GM12801 (cell line): Measurements from ENCODE around the gene BLOC1S1.

Experiments
- TF ChIP-seq, protein P1 (sequence below): IDR thresholded peaks from one replicate; pipeline ENCODE4 v1.5.1; 2011; ENCODE audit warnings: control low read depth; ENCODE audit not compliant: insufficient read length; ENCODE audit errors: extremely low read depth

The BLOC1S1 gene

GRCh38 chr12:55679691-55680090, 36.2 kb upstream of the BLOC1S1 start:
- TF ChIP-seq, protein P1, sequence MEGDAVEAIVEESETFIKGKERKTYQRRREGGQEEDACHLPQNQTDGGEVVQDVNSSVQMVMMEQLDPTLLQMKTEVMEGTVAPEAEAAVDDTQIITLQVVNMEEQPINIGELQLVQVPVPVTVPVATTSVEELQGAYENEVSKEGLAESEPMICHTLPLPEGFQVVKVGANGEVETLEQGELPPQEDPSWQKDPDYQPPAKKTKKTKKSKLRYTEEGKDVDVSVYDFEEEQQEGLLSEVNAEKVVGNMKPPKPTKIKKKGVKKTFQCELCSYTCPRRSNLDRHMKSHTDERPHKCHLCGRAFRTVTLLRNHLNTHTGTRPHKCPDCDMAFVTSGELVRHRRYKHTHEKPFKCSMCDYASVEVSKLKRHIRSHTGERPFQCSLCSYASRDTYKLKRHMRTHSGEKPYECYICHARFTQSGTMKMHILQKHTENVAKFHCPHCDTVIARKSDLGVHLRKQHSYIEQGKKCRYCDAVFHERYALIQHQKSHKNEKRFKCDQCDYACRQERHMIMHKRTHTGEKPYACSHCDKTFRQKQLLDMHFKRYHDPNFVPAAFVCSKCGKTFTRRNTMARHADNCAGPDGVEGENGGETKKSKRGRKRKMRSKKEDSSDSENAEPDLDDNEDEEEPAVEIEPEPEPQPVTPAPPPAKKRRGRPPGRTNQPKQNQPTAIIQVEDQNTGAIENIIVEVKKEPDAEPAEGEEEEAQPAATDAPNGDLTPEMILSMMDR, result no peak

DNA sequence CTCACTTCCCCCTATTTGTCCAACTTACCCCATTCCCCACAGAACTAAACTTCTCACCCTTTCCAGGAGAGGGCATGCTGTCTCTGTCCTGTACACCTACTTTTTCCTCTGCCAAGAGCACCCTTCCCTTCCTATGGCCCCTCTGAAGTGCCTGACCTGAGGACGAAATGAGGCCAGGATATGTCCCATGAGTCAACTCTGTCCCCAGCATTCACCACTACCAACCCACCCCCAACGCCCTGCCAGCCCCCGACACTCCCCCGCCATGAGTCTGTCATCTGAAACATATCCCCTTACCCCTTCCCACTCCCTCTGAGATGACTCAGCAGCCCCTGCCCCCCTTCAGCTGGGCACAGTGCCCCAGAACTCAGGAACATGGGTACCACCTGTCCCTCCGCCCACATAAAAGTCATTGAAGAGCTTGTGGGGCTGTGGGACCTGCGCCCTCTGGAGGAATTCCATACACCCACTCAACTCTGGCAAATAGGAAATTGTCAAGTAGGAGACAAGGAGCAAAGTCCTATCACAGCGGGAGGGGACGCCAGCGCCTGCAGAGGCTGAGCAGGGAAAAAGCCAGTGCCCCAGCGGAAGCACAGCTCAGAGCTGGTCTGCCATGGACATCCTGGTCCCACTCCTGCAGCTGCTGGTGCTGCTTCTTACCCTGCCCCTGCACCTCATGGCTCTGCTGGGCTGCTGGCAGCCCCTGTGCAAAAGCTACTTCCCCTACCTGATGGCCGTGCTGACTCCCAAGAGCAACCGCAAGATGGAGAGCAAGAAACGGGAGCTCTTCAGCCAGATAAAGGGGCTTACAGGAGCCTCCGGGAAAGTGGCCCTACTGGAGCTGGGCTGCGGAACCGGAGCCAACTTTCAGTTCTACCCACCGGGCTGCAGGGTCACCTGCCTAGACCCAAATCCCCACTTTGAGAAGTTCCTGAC, 34.4 kb upstream of the BLOC1S1 start:
- TF ChIP-seq, protein P1, result no peak

DNA sequence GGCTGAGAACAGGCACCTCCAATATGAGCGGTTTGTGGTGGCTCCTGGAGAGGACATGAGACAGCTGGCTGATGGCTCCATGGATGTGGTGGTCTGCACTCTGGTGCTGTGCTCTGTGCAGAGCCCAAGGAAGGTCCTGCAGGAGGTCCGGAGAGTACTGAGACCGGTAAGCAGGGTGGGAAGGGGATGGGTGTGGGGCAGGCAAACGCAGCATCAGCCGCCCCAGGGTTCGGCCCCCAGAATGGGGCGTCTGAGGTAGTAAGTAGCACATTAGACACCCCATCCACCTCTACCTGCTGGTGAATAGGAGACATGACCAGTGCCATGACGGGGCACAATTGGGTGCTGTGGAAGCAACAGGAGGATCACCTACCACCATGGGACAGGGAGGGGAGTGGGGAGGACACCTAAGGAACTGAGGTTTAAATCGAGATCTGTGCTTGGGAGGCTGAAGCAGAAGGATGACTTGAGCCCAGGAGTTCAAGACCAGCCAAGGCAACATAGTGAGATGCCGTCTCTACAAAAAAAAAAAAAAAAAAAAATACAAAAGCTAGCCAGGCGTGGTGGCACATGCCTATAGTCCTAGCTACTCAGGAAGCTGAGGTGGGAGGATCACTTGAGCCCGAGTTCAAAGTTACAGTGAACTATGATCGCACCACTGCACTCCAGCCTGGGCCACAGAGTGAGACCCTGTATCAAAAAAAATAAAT, 33.6 kb upstream of the BLOC1S1 start:
- TF ChIP-seq, protein P1, result no peak

DNA sequence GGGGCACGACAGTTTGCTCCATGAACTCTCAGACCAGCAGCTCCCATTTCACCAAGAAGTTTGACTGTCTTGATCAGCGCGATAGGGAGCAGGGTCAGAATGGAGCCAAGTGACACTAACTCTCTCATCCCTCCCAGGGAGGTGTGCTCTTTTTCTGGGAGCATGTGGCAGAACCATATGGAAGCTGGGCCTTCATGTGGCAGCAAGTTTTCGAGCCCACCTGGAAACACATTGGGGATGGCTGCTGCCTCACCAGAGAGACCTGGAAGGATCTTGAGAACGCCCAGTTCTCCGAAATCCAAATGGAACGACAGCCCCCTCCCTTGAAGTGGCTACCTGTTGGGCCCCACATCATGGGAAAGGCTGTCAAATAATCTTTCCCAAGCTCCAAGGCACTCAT, 32.2 kb upstream of the BLOC1S1 start:
- TF ChIP-seq, protein P1, result no peak

DNA sequence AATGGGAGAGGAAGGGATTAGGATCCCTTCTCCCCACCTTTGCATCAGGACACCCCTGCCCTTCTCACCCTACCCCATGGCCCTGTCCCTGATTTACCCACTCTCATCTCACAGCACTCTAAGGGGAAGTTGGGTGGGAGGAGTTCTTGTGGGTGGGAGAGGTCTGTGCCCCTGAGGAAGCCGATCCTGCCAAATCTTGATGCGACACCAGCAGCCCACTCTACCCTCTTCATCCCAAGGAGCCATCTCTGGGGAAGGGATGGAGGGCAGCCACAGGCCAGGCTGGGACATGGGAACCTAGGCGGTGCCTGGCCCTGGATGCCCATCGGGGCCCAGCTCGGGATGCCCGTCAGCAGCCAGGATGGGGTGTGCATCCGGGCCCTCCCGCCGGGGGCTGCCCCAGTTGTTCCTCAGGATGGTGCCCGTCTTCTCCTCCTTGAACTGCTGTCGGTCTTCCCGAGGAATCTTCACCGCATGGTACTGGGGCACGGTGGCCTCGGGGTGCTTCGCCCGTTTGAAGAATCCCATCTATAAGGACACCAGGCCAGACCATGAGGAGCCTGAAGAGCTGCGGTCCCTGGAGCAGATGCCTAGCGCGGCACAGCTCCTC, 31.0 kb upstream of the BLOC1S1 start:
- TF ChIP-seq, protein P1, result no peak

- TF ChIP-seq, protein P1, result no peak
Measured at GRCh38 chr12:55685671-55686070, 30.2 kb upstream of the BLOC1S1 start.

DNA sequence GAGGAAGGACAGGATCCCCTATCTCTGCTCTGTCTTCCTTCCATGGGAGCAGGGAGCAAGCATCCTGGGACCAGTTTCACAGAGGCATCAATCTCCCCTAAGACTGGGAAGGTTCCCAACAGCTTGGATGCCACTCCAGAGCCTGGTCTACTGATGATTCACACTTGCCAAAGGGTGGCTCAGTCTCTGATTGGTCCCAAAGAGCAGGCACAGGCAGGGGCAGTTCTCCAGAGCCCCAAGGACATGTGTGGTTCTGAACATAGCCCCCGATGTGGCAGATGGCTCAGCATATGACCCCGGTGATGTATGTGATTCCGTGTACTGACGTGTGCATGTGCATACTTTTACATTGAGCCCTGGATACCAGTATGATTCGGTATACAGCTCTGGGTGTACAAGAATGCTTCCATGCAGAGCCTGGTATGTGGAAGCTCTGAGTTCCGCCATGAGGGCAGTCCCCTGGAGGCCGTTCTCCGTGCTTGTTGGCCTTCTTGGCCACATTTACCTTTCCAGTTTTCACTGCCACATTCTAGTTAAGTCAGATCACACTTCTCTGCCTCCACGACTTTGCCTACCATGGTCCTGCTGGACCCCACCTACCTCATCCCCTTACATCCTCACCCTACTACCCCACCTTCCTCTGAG, 29.4 kb upstream of the BLOC1S1 start:
- TF ChIP-seq, protein P1, result no peak
